SKM-1 (cell line): ENCODE results near the gene KCNF1.

ENCODE experiments used
- DNase-seq: peaks from one replicate; lab custom pipeline; 2025; ENCODE audit not compliant: unreplicated experiment; lab: John Stamatoyannopoulos, UW

The KCNF1 gene

GRCh38 chr2:10879624-10880585, 31.8 kb upstream of the KCNF1 start:
- DNase-seq: no peak

DNA sequence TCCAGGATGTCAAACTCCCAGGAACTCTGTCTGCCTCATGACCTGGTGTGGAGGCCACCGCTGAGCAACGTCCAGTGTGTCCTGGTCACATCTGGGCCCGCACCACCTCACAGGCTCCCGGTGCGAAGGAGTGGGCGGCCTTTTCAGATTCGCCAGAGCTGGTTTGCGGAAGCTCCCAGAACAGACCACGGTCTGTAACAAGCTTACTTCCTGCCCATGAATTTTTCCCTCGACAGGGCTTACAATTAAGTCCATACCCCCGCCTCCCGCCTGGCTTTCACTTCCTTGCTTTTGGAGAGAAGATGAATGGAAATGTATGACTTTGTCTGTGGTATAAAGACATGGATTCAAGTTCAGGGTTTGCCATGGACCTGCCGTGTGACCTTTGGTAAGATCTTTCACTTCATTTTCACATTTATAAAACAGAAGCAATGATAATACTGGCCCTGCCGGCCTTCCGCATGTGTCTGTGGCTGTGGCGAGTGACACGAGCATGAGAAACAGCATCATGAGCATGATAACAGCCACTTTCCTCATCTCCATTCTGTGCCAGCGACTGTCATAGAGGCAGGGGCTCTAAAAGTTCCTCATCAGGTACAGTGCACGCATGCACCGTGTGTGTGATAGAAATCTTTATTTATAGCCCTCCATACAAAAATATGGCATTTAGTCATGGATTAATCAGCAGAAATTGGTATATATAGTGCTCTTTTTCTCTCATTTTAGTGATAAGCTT, 31.0 kb upstream of the KCNF1 start:
- no peak for DNase-seq

DNA sequence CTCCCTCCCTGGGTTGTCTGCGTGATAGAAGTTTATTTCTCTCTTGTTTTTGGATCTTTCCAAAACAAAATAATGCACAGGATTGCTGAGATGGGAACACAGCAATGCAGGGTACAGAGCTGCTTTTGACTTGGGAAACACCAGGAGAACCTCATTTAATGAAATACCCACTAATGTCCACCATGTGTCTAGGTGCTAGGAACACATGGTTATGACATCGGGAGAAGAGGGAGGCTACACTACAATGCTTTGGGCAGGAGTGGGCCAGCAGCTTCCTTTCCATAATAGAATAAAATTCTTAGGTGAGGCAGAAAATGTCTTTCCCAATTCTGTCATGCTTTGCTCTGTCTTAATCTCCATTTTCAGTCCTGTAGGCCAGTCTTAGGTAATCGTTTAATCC, 29.2 kb upstream of the KCNF1 start:
- no peak for DNase-seq

DNA sequence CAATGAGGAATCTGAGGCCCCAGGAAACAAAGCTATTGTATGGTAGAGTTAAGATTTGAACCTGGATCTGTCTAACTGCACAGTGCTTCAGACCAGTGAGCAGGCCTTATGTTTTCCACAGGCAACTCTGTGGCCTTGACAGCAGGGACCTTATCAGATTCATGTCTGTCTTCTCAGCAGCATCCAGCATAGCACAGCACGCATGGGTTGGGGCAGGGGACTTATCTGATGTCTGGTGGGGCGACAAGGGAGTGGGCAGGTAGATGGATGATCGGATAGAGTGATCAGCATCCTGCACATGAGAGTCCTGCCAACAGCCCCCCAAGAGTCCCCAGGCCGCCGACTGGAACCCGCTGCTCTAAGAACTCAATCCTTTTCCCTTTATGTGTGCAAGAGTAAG, 28.7 kb upstream of the KCNF1 start:
- no peak for DNase-seq

GRCh38 chr2:10883801-10884478, 27.8 kb upstream of the KCNF1 start:
- DNase-seq: no peak

GRCh38 chr2:10884574-10884975, 27.2 kb upstream of the KCNF1 start:
- DNase-seq: no peak

GRCh38 chr2:10885094-10885860, 26.5 kb upstream of the KCNF1 start:
- no peak for DNase-seq

DNA sequence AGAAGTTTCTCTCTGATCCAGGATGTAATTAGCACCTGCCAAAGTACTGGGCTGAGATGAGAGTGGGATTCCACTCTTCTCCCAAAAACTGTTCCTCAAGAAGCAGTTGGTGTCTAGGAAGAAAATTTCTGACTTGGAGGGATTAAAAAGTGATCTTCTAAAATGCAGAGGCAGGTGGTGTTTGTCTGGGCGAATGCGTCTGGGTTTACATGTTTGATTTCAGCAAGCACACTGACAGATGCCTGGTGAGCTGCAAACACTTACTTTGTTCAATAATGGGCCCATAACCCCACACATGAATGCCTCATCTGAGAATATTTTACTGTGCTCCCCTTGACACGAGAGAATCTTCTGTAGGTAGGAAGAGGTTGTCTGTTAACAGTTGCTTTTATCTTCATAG, 24.3 kb upstream of the KCNF1 start:
- DNase-seq: no peak

DNA sequence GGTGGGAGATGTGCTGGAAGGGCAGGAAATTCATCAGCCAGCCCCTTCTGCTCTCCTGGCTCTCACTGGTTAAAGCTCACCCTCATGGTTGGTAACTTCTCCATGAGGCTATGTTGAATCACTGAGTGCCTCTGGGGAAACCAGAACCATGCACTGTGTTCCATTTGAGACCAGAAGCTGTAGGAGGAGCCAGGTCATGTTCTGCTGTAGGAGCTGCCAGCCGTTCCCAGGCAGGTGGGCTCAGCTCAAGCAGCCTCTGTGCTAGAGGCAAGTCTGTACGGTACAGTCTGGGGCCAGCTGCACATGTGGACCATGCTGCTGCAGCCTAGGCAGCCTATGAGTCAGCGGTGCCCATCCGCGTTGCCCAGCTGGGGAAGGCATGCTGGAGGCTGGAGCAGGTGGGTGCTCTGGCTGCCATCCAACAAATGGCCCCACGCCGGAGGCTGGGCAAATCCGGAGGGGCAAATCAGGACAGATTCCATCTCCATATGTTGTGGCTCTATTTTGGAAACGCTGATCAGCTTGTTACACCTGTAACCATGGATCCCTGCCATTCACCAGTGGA, 22.0 kb upstream of the KCNF1 start:
- no peak for DNase-seq

DNA sequence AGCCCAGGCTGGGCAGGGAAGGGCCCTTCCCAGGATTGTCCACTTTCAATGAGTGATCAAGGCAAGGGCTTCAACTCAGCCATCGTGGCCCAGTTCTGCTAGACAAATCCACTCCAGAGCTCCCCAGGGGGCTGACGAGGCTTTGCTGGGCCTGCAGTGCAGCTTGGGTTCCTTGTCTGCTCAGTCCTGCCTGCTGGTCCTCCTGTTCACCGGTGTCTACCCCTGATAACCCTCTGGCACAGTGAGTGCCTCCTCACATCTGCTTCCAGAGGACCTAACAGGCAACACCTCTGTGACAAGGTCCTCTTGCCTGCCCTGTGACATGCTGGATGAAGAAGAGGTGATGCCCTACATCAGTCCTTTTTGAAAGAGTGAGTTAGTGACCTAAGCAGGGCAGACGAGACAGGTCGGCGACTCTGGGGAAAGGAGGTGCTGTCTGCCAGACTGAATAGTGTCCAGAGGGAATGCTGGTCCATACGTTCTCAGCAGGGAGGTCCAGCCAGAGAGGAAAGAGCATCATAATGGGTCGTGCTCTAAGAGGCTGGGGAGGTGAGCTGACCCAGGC, 20.9 kb upstream of the KCNF1 start:
- DNase-seq: no peak

DNA sequence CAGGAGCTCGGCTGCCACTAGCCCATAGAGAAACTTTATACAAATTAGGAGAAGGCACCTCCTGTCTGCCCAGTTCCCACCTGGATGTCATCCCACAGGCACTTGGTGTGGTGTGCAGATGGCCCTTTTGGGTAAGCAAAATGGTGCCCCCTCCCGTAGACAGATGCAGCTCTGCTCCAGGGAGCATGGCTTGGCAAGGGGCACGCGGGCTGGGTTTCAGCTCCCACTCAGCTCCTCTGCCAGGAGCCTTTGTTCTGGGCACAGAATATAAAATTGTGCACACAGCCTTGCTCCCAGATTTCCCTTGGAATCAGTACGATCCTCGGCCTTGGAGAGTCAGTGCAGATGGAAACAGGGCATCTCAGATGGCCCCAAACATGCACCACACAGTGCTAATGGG, 20.3 kb upstream of the KCNF1 start:
- DNase-seq: no peak

DNA sequence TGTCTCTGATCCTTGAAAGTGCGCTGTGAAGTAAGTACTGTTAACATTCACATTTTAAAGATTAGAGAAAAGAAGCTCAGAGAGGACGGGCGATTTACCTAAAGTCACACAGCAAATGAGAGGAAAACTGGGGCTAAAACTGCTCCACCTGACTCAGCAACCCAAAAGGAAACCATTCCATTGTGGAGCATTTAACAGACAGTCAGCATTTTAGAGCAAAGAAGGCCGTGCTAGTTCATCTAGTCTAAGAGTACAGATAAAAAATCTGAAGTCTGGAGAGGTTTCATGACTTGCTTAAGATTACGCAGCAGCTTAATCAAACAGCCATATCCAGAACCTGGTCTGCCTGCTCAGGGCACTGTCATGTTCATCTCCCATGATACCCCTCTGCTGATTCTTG, 19.9 kb upstream of the KCNF1 start:
- DNase-seq: no peak

DNA sequence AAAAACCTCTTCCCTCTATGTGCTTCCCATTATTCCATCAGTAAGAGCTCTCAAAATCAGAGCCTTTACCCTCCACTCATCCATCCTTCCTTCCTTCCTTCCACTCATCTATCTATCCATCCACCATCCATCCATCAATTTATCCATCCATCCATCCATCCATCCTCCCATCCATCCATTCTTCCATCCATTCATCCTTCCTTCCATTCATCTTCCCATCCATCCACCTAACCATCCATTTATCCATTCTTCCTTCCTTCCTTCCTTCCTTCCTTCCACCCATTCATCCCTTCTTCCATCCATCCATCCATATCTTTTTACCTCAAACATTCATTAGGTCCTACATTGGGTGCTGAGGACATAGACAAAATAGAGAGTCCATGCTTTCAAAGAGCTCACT, 19.4 kb upstream of the KCNF1 start:
- DNase-seq: no peak

DNA sequence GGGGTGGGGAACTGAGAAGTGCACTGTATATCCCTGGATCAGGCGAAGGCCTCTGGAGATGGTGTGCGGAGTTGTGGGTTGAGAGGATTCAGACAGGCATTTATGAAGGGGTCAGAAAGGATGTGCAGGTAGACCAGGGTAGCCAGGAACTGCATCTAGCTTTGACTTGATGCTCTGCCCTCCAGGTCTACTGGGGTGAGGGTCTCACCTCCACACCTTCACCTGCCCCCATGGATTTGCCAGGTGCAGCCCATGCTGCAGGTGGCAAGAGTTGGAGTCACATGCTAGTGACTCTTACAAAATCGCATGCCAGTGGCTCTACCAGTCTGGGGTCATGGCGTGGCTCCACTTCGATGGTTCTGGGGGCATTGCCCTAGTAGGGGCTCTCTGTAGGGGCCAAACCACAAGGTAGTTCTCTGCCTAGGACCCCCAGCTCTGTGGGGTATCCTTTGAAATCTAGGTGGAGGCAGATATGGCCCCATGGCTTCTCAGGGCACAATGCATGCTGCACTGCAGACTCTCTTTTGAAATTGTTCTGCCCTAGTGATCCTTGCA, 18.9 kb upstream of the KCNF1 start:
- no peak for DNase-seq

DNA sequence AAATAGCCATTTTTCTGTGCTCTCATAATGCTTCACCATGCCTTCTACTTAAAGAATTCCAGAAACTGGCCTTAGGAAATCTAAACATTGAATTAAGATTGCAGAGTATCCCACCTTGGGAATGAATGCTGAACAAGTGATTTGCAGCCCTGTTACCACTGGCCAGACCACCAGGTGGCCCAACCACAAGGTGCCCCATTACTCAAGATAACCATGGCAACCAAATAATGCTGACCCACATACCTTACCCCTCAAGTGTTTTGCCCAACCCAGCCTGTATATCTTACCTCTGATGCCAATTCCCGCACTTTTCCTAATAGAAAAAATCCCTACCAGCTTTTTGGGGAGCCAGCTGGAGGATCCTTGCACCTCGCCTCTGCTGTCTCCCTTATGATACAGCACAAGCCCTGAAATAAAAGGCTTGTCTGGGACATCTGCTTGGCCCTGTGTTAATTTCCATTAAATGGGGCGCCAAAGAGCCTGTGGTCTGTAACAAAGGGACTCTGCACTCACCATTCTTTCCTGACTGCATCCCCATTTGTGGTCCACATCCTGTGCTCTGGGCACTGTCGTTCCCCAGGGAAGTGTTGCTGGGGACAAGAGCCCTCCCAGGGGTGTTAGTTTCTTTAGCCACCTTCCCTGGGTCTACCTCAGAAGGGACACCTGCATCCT, 17.3 kb upstream of the KCNF1 start:
- no peak for DNase-seq

- no peak for DNase-seq
Observed at GRCh38 chr2:10895231-10895630, 16.5 kb upstream of the KCNF1 start.

DNA sequence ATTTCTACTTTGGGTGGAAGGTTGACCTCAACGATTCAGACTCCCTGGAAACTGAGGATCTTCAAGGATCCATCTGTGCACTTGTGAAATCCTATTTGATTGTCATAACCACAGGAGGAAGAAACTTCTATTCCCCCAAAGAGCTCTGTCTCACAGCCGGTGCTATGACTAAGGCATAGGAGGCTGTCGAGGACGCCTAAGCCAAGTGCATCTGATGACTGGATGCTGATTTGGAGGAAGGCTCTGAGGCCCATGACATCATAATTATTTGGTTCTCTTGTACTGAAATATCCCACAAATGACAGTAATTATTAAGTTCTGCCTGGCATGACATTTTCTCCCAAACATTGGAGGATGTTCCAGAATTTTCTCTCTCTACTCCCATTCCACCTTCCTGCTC, 13.8 kb upstream of the KCNF1 start:
- DNase-seq: no peak

- DNase-seq: peak; percentile 11
Observed at GRCh38 chr2:10900216-10901109, 11.3 kb upstream of the KCNF1 start.
